Measurements from ENCODE around the gene ADAMTS14.

ADAMTS14 gene

GRCh38 chr10:70733051-70733450 is 60.7 kb downstream of the ADAMTS14 start:
- no peak for DNase-seq

- DNase-seq, result no peak
Observed at GRCh38 chr10:70735161-70735560, 62.9 kb downstream of the ADAMTS14 start.

- DNase-seq, result no peak
Observed at GRCh38 chr10:70736525-70736924, 64.2 kb downstream of the ADAMTS14 start.

GRCh38 chr10:70737250-70737649 is 64.9 kb downstream of the ADAMTS14 start:
- no peak for DNase-seq

GRCh38 chr10:70738006-70738760 is 65.9 kb downstream of the ADAMTS14 start:
- DNase-seq, result no peak

- DNase-seq, result no peak
Observed at GRCh38 chr10:70738761-70739121, 66.4 kb downstream of the ADAMTS14 start.

GRCh38 chr10:70740406-70741288 is 68.3 kb downstream of the ADAMTS14 start:
- DNase-seq, result no peak

- DNase-seq, result no peak
Observed at GRCh38 chr10:70742537-70743429, 70.5 kb downstream of the ADAMTS14 start.

GRCh38 chr10:70743430-70743788 is 71.1 kb downstream of the ADAMTS14 start:
- no peak for DNase-seq

- DNase-seq, result no peak
Observed at GRCh38 chr10:70743879-70744278, 71.6 kb downstream of the ADAMTS14 start.

GRCh38 chr10:70744617-70745143 is 72.4 kb downstream of the ADAMTS14 start:
- DNase-seq, result no peak

- DNase-seq, result no peak
Observed at GRCh38 chr10:70745555-70745954, 73.2 kb downstream of the ADAMTS14 start.

- no peak for DNase-seq
Observed at GRCh38 chr10:70747192-70747965, 75.1 kb downstream of the ADAMTS14 start.

GRCh38 chr10:70748305-70748704 is 76.0 kb downstream of the ADAMTS14 start:
- no peak for DNase-seq

GRCh38 chr10:70748801-70749573 is 76.7 kb downstream of the ADAMTS14 start:
- DNase-seq, result no peak

GRCh38 chr10:70749756-70750155 is 77.5 kb downstream of the ADAMTS14 start:
- no peak for DNase-seq

GRCh38 chr10:70750156-70750703 is 77.9 kb downstream of the ADAMTS14 start:
- no peak for DNase-seq

- DNase-seq, result no peak
Observed at GRCh38 chr10:70751356-70751755, 79.0 kb downstream of the ADAMTS14 start.

GRCh38 chr10:70751991-70752390 is 79.7 kb downstream of the ADAMTS14 start:
- no peak for DNase-seq

GRCh38 chr10:70752571-70752970 is 80.3 kb downstream of the ADAMTS14 start:
- no peak for DNase-seq
